COLO829 (cell line): ENCODE results near the gene ONECUT1.

Source experiments
- DNase-seq: peaks from one replicate; pipeline ENCODE4 v3.0.0; 2012; ENCODE audit warnings: low spot score

The ONECUT1 gene

DNA sequence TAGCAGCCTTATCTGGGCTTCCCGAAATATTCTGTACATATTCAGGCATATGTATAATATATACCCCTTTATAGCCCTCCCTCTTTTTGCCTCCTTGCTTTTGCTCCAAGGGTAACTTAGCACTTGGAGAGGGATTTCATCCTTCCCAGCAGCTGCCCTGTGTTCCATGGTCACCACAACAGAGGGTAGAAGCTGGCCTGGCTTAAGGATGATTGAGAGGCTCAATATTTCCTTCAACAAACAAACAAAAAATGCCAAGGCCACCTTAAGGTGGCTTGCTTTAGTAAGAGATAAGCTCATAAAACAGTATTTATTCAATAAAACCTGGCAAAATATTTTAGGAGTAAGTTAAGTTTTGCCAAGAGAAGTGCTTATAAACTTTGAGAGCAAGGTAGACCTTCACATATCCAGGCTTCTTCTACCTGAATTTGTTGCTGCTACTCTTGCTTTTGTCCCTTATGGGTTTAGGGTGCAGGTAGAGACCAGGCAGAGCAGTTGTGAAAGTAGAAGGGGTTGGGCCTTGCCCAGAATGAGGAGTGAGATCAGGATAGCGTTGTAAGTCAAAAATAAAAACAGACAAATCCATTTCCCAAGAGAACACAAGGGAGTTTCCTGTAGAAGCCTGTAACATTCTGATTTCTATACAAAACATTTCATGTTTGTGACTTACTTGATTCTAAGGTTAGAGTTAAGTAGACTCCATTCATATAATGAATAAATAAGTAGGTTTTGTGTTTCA is 58.2 kb downstream of the ONECUT1 start:
- no peak for DNase-seq

GRCh38 chr15:52731004-52731403 is 59.1 kb downstream of the ONECUT1 start:
- no peak for DNase-seq

DNA sequence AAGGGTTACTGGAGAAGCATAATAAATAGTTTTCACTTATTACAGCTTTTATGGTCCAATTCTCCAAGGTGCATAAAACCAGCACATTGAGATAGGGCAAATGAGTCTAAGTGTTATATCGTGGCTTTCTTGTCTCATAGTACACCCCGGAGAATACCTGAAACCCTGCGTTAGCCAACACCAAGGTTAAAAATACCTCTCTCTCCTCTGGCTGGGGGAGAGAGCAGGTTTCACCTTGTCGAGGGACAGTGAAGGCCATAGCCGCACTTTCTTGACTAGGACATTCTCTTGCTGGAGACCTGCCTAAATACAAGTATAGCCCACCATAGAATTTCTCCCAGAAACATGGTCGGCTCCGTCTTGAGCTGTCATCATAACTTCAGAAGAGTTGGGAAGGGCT is 59.5 kb downstream of the ONECUT1 start:
- no peak for DNase-seq

DNA sequence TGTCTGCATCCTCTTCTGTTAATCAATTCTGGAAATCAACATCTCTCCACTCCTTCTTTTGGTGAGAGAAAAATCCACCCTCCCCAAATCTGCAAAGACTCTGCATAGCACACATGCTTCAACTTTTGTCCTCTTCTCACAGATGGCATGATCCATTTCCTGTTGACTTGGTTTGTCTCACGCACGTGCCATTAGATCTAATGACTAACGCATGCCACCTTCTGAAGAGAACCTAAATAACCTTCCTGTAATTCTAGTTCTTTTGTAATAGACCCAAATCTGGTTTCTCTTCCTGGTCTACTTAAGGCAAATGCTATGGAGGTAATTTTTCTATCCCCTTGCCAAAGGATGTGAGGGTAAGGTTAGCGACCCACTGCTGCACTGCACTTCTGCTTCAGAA is 60.0 kb downstream of the ONECUT1 start:
- no peak for DNase-seq

DNA sequence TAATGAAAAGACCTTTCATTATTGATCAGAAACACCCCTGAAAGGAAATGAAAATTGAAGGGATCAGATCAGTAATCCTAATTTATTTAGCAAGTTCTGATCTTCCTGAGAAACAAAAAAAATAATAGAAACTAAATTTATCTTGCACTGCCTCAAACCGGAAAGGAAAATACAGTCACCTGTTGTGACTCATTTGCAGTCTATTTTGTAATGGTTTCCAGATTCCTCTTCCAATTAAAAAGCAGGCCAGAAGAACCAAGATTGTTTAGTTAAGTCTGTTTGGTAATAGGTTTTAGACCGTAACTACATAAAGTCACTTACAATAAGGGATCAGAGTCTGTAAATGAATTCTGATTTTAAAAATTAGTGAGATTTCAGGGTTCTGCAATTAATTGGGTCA is 61.2 kb downstream of the ONECUT1 start:
- no peak for DNase-seq

DNA sequence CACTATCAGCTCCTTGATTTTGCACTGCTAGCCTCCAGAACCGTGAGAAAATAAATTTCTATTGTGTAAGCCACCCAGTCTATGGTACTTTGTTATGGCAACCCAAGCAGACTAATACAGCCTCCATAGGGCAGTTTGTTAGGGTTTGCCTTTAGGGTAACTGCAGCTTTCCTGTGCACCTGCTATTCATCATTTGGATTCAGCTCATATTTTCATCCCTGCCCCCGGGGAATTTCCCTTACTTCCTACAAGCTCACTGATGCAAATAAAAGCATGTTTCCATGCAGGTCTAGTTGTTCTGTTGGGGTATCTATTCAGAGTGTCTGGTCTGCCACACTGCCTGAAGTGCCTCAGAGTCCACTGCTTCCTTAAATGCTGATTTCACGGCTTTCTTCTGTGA is 62.3 kb downstream of the ONECUT1 start:
- no peak for DNase-seq

- DNase-seq = no peak
Measured at GRCh38 chr15:52726195-52726594, 63.9 kb downstream of the ONECUT1 start.

DNA sequence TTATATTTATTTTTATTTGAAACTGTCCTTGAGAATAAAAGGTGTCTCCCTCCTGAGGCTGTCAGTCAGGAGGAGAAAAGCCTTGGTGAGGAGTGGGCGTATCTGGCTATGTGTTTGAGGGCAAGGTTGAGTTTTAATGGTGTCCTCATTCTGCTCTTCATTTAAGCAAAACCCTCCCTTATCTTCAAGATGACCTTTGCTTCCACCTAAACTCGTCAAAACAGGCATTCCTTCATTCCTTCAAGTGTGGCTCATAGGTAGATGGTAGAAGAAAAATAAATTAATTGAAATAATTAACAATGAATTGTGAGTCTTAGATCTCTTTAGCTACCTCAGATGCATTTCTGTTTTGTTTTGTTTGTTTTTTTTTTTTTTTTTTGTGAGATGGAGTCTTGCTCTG is 71.6 kb downstream of the ONECUT1 start:
- DNase-seq = no peak

DNA sequence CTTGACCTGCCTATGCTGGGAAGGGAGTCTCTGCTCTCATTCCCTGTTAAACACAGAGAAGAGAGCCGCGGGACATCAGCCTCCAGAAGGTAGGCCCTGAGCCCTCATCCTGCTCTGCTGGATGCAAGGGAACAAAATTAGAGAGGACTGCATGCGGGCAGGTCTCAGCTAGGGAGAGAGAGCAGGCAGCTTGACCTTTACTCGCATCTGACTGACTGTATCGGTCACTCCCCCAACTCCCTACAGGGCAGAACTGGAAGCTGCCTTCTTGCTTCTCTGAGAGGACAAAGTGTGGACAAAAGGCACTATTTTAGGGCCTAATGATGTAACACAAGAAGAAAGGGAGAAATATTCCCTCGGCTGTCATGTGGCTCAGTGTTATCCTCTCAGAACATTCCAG is 72.2 kb downstream of the ONECUT1 start:
- no peak for DNase-seq

DNA sequence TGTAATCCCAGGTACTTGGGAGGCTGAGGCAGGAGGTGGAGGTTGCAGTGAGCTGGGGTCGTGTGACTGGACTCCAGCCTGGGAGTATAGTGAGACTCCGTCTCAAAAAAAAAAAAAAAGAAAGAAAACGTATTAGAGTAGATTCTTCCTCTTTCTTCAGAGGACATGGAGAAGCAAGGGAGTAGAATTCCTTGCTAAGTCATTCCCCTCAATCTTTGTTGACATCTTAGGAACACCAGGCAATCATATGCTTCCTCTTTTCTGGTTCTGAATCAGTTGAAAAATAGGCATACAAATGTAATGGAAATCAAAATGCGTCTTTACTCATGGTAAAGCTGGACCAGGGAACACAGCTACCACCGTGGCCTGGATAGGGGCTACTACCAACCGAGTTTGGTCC is 72.7 kb downstream of the ONECUT1 start:
- DNase-seq = no peak

DNA sequence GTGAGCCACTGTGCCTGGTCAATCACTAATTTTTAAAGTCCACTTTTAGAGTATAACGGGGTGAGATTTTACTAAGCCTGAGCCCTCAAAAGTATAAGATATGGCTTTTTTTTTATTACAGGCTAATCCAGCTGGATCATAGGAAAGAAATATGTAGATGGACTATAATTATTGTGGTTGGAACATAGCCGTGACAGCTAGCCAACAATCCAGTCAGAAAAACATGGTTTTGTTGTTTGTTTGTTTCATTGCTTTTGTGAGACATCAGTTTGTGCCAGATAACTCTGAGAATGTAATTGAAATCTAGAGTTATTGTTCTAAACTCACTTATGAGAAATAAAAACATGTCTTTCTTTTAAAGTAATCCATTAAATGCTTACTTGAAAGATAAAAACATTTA is 73.6 kb downstream of the ONECUT1 start:
- DNase-seq = no peak

- no peak for DNase-seq
Measured at GRCh38 chr15:52715411-52715810, 74.7 kb downstream of the ONECUT1 start.

DNA sequence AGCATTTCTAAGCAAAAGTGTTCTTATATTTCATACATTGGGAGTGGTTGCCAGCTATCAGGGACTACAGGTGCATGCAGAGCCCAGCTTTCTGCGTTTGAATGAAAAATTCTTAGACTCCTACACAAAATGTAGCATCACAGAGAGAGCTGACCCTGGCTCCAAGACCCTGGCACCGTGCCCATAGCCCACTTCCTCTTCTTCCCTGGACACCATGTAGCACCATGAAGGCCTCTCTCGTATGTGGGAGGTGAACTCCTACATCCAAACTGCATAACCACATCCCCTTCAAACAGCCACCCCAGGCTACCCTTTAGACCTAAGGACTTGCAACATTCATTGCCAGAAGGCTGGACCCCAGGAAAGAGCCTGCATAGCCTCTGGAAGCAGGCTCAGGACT is 75.2 kb downstream of the ONECUT1 start:
- DNase-seq = no peak

DNA sequence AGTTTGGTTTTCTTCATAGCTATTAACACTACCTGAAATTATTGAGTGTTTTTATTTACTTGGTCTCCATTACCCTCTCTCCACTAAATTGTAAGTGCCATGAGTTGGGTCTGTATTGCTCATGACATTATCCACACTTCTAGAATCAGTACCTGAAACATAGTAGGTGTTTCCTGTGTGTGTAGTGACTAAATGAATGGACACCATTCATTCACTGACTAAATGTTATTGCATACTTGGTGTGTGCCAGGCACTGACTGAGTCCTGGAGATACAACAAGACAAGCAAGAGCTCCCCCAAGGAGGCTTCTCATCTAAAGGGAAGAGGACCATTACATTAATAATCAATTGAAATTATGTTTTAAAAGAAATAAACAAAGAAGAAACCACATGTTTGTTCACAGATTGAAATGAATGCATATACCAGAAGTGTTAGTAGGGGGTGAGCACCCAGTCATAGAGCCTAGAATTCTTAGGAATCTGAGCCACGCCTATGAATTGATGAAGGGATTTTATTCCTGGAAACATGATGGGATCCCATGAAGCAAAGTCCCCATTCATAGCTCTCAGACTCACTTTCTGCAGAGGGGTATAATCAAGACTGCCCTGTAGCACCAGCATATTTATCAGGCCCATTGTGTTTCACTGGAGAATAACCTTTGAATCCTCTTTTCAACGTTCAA is 79.3 kb downstream of the ONECUT1 start:
- no peak for DNase-seq

DNA sequence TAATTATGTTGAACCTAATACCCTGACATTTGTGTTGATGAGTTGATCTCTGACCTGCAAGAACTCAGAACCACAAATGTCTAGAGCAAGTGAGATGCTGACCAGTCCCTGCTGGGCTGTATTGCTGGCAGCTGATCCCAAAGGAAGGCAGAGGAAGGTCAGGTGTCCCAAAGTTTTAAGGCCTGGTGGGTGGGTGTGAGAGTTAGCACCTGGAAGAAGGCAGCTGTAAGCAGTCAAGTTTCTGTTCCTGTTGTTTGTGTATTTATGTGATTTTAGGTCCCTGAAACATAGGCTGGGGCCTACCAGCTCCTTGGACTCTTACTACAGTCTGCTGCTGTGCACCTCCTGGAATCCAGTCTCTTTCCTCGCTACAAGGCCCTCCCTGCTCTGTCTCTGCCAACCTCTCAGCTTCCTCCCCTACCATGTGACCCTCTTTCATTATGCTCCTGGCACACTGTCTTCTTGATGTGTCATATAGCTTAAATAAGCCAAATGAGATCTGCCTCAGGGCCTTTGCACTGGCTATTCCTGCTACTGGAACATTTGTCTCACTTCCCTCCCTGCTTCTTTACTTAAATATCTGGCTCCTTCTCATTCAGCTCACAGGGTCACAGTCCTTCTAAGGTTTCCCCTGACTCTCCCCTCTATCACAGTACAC is 80.0 kb downstream of the ONECUT1 start:
- DNase-seq = no peak

DNA sequence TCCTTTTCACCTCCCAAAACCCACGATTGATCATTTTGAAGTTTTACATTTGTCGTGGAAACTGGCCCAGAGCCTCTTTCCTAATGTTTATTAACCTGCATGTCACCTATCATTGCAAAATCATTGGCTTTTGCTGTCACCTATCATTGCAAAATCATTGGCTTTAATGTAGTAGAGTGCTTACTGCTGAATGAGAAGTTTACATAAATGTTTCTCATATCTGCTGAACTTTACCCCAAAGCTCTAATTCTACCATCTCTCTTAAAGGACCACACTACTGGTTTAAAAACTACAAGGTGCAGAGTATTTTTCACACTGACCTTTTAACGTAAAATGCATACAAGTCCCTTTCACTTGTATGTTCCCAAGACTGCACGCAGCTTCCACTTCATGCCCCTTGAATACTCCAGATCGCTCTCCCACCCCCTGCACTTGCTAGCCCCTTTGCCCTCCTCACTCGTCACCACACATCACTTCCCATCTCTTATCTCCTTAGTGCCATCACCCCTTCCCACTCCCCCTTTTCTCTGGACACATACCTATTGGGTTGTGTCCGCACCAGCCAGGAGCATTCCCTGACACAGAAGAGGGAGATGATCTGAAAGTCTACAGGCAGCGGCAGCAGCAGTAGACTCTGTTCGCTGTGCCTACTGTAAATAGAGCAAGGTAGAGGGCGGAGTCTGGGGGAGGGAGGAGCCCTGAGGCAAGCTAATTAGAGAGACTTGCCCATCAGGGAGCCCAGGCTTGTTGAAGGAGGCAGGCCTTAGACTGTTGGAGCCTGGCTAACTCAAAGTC is 80.8 kb downstream of the ONECUT1 start:
- no peak for DNase-seq
